SU-DHL-6 (cell line): ENCODE measurements around the gene LY6G5B.

Source experiments
- H2AFZ ChIP-seq: fragments of 200-600 bp; sonication (generic); 2 replicates; pipeline ENCODE4 v1.6.1; 2014; ENCODE audit warnings: low read depth, mild to moderate bottlenecking, moderate library complexity, mixed read lengths, antibody characterized with exemption, low read length; ENCODE audit not compliant: severe bottlenecking
- H3F3A ChIP-seq: fragments of 200-600 bp; shearing (Covaris generic); 2 replicates; pipeline ENCODE4 v1.6.0; 2016; ENCODE audit warnings: antibody characterized with exemption, mild to moderate bottlenecking; ENCODE audit not compliant: insufficient read depth
- H3K27ac ChIP-seq: fragments of 200-600 bp; sonication (generic); 2 replicates; pipeline ENCODE4 v1.5.1; 2016; ENCODE audit warnings: low read depth, mild to moderate bottlenecking, low read length, moderate library complexity, mixed read lengths
- H3K27me3 ChIP-seq: fragments of 200-600 bp; sonication (generic), shearing (Covaris generic); 2 replicates; pipeline ENCODE4 v1.6.0; 2014; ENCODE audit warnings: mild to moderate bottlenecking, low read length
- H3K36me3 ChIP-seq: fragments of 200-600 bp; sonication (generic); 2 replicates; pipeline ENCODE4 v1.6.1; 2014; ENCODE audit warnings: mild to moderate bottlenecking, low read length, mixed read lengths
- H3K4me2 ChIP-seq: fragments of 300-600, 200-600 bp; shearing (Covaris generic), sonication (generic); 2 replicates; pipeline ENCODE4 v1.6.0; 2014; ENCODE audit warnings: low read length, low read depth, mild to moderate bottlenecking; ENCODE audit not compliant: poor library complexity, severe bottlenecking
- H3K4me3 ChIP-seq: fragments of 200-600 bp; sonication (generic); 2 replicates; pipeline ENCODE4 v1.5.1; 2014; ENCODE audit warnings: antibody characterized with exemption, low read length, mild to moderate bottlenecking, mixed read lengths; ENCODE audit not compliant: insufficient read depth, poor library complexity, severe bottlenecking
- H3K79me2 ChIP-seq: fragments of 200-600 bp; sonication (generic); 2 replicates; pipeline ENCODE4 v1.6.1; 2014; ENCODE audit warnings: mild to moderate bottlenecking, low read length, moderate library complexity; ENCODE audit not compliant: insufficient read depth
- H3K9ac ChIP-seq: fragments of 200-600 bp; sonication (generic); 2 replicates; pipeline ENCODE4 v1.7.0; 2014; ENCODE audit warnings: mild to moderate bottlenecking, low read length
- H3K9me2 ChIP-seq: fragments of 200-600 bp; sonication (generic); replicated peaks from 2 replicates; pipeline ENCODE4 v1.6.1; 2014; ENCODE audit warnings: low read length; ENCODE audit not compliant: insufficient read depth
- H3K9me3 ChIP-seq: fragments of 200-600 bp; sonication (generic); 2 replicates; pipeline ENCODE4 v1.6.1; 2014; ENCODE audit warnings: low read length, mixed read lengths; ENCODE audit not compliant: insufficient read depth
- H4K20me1 ChIP-seq: fragments of 200-600 bp; sonication (generic); 2 replicates; pipeline ENCODE4 v1.6.1; 2014; ENCODE audit warnings: low read depth, mild to moderate bottlenecking, antibody characterized with exemption, low read length, moderate library complexity, mixed read lengths
- EZH2phosphoT487 ChIP-seq: fragments of 200-600 bp; sonication (generic), shearing (Covaris generic); conservative IDR thresholded peaks from 2 replicates; pipeline ENCODE4 v1.6.1; 2018; ENCODE audit warnings: mild to moderate bottlenecking, antibody characterized with exemption, low read length, moderate library complexity, mixed read lengths
- TF ChIP-seq, protein P1 (sequence below): fragments of 200-600 bp; sonication (generic); IDR thresholded peaks from one replicate; pipeline ENCODE4 v1.5.1; 2017; ENCODE audit warnings: antibody characterized with exemption, mild to moderate bottlenecking, low read length, moderate library complexity; ENCODE audit not compliant: insufficient read depth, poor library complexity, severe bottlenecking

The LY6G5B gene

DNA sequence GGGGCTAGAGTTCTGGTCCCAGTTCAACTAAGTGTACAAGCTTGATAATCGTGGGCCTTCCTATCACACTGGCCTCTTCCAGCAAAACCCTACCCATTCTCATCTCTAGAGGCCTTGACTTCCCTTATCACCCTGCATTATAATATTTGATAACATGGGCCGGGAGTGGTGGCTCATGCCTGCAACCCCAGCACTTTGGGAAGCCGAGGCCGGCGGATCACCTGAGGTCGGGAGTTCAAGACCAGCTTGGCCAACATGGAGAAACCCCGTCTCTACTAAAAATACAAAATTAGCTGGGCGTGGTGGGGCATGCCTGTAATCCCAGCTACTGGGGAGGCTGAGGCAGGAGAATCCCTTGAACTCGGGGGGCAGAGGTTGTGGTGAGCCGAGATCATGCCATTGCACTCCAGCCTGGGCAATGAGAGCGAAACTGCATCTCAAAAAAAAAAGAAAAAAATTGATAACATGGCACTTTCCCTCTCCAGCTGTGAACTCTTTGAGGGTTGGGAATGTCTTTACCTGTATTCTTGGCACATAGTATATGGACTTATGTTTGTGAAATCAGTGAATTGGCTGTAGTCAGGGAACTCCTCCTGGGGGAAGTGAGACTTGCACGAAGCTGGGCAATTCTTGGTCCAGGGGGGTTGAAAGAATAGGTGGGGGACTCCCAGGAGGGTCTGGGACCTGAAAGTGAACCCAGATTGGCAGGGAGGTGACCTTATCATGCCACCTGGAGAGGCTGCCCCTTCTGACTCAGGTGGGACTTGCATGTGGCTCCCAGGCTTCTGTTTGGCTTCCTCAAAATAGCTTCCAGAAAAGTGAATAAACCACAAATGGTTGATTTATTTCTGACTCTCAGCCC lies 8.3 kb upstream of the LY6G5B start:
- H4K20me1 ChIP-seq: no peaks in the 10 kb centered on the region
- H3K4me2 ChIP-seq: peak overlapping the region; percentile 81
- H3K36me3 ChIP-seq: no peaks in the 10 kb centered on the region
- peak overlapping the region; percentile 76 for H3K9ac ChIP-seq
- H2AFZ ChIP-seq: no peak overlapping the region
- H3K9me2 ChIP-seq: no peaks in the 10 kb centered on the region
- H3K4me3 ChIP-seq: peak overlapping the region; percentile 75
- peaks cover 52% of the 10 kb centered on the region for H3K79me2 ChIP-seq
- no peaks in the 10 kb centered on the region for H3K27me3 ChIP-seq
- H3F3A ChIP-seq: peaks cover 28% of the 10 kb centered on the region
- H3K27ac ChIP-seq: peak overlapping the region; percentile 66
- H3K9me3 ChIP-seq: no peaks in the 10 kb centered on the region
- TF ChIP-seq, protein P1, sequence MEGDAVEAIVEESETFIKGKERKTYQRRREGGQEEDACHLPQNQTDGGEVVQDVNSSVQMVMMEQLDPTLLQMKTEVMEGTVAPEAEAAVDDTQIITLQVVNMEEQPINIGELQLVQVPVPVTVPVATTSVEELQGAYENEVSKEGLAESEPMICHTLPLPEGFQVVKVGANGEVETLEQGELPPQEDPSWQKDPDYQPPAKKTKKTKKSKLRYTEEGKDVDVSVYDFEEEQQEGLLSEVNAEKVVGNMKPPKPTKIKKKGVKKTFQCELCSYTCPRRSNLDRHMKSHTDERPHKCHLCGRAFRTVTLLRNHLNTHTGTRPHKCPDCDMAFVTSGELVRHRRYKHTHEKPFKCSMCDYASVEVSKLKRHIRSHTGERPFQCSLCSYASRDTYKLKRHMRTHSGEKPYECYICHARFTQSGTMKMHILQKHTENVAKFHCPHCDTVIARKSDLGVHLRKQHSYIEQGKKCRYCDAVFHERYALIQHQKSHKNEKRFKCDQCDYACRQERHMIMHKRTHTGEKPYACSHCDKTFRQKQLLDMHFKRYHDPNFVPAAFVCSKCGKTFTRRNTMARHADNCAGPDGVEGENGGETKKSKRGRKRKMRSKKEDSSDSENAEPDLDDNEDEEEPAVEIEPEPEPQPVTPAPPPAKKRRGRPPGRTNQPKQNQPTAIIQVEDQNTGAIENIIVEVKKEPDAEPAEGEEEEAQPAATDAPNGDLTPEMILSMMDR: no peak
- TF ChIP-seq EZH2phosphoT487: no peak

DNA sequence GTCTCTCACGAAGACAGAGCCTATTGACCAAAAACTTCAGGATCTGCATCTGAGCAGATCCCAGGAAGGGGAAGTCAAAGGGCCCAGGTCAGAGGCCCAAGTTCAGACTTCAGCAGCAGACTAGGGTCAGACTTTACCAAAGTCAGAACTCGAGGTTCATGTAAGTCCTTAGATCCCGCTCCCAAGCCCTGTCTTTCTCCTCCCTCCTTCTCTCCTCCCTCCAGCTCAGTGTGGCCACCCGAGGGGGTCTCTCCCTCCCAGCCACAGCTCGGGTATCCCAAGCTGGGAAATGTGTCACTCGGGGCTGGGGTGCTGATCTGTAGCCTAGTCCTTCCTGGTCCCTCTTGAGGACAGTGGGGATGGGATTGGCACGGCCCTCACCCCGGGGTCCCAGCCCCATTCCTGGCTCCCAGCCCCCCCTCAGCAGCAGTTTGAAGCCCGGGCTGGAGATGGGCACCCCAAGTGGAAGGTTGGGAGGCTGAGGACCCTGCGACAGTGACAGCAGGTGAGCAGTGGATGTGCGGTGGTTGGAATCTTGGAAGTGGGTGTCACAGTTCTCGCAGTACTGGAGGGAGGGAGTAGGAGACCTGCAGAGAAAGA lies 7.6 kb upstream of the LY6G5B start:
- Histone ChIP-seq H3K27me3 (no peaks in the 10 kb centered on the region), H3F3A (peaks cover 28% of the 10 kb centered on the region), H3K4me2 (peak overlapping the region; percentile 81), H3K36me3 (0 out of 2 replicates have a peak, but pooled peaks cover 3% of the 10 kb centered on the region), H3K9ac (peak overlapping the region; percentile 82), H3K4me3 (no peak overlapping the region), H3K9me3 (no peaks in the 10 kb centered on the region), H3K79me2 (peaks cover 60% of the 10 kb centered on the region), H3K27ac (peak overlapping the region; percentile 33), H3K9me2 (no peaks in the 10 kb centered on the region), H2AFZ (no peak overlapping the region), H4K20me1 (no peaks in the 10 kb centered on the region)
- no peak for TF ChIP-seq EZH2phosphoT487
- TF ChIP-seq, protein P1: no peak

DNA sequence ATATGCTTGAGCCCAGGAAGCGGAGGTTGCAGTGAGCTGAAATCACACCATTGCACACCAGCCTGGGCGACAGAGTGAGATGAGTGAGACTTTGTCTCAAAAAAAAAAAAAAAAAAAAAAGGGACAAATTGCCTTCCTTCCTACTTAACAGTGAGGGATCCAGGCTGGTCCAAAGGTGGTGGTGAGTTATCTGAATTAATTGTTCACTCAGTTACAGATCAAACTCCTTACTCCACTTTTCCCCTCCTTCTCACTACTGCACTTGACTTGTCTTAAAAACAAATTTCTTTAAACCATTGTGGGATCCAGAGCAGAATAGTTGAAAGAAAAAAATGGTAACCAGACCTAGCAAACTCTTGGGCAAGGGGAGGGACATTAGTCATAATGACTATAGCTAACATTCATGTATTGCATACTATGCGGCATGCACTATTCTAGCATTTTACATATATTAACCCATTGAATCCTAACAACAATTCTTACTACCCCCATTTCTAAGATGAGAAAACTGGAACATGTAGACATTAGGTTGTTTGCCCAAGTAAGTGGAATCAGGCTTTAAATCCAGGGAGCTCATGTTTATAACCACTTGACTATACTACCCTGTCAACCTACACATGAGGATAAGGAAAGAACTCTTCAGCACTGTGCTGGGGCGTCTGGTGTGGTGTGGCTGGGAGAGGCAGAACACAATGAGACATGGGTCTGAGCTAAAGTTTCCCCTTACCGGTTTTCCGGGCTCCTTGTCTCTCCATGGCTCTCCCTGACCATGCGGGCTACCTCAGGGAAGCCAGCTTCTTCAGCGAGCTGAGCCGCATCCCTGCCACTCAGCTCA lies 6.4 kb upstream of the LY6G5B start:
- Histone ChIP-seq H3K27me3 (no peaks in the 10 kb centered on the region), H3K9me2 (no peaks in the 10 kb centered on the region), H3K4me3 (peak overlapping the region; percentile 68), H3K4me2 (peak overlapping the region; percentile 81), H3K79me2 (peaks cover 65% of the 10 kb centered on the region), H4K20me1 (no peaks in the 10 kb centered on the region; the same call in 1 of the 2 replicates), H3K27ac (peak overlapping the region; percentile 95), H3K36me3 (peaks cover 12% of the 10 kb centered on the region), H2AFZ (no peak overlapping the region), H3K9ac (peak overlapping the region; percentile 82), H3K9me3 (no peaks in the 10 kb centered on the region), H3F3A (peaks cover 28% of the 10 kb centered on the region)
- TF ChIP-seq, protein P1: no peak
- TF ChIP-seq EZH2phosphoT487: no peak
